NCI-H187 treated with DMSO at 0.1 percent for 48 hours (cell line): Measurements from ENCODE around the gene NARF.
"Not testable (repeated sequence)": the region's sequence is repeated elsewhere in the genome, so short reads cannot be mapped to it uniquely, and the experiment has no call there.

Experiments
- DNase-seq: peaks from one replicate; lab custom pipeline; 2025; lab: John Stamatoyannopoulos, UW

Gene NARF

GRCh38 chr17:82497483-82498405, 39.2 kb downstream of the NARF start:
- DNase-seq = no peak

- DNase-seq = no peak
Measured at GRCh38 chr17:82502207-82502606, 43.7 kb downstream of the NARF start.

DNA sequence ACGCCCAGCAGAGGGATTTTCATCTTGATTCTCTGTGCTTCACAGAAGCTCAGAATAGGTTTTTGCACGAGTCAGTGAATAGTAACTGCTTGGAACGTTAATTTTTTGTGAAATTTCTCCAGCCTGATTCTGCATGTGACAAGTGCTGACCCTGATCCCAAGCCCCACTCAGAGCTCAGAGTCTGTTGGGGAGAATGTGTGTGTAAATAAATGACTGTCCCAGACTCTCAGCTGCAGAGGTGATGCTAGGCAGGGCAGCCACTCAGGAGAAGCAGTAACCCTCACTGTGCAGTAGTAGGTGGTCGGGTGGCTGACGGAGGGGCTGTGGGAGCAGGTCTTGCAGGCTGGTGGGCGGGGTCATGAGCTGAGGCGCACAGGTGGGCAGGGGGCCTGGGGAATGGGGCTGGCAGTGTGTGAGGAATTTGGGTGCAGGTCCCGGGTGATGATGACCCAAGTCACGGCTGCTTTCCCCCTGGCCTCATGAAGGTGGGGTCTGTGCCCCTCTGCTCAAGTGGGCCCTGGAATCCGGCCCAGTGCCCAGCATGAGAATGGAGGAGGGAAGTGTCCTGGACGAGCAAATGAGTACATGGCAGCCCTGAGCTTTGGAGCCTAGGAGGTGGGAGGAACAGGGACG, 44.7 kb downstream of the NARF start:
- DNase-seq = no peak

DNA sequence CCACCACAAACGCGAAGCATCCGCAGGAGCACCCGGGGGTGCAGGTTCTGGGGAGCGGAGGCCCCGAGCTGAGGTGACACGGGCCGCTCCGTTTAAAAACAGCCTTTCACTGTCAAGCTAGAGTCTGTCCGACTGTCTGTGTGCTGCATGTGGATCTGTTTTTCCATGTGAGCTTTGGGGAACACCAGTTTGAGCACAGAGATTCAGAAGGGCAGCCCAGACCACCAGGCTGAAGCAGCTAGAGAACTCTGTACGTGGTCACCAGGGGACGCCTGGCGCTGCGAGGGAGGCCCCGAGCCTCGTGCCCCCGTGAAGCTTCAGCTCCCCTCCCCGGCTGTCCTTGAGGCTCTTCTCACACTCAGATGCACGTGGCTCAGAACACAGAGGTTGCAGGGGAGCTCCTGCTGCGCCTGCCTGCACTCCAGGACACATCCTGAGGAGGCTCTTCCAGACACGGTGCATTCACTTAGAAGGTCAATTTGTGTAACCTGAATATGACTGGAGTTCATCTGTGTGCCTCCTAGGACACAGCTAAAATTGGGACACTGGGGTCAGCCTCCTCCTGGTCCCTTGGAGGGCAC, 45.3 kb downstream of the NARF start:
- no peak for DNase-seq

GRCh38 chr17:82505296-82505695, 46.8 kb downstream of the NARF start:
- no peak for DNase-seq

GRCh38 chr17:82506402-82506801, 47.9 kb downstream of the NARF start:
- DNase-seq = not testable (repeated sequence)

DNA sequence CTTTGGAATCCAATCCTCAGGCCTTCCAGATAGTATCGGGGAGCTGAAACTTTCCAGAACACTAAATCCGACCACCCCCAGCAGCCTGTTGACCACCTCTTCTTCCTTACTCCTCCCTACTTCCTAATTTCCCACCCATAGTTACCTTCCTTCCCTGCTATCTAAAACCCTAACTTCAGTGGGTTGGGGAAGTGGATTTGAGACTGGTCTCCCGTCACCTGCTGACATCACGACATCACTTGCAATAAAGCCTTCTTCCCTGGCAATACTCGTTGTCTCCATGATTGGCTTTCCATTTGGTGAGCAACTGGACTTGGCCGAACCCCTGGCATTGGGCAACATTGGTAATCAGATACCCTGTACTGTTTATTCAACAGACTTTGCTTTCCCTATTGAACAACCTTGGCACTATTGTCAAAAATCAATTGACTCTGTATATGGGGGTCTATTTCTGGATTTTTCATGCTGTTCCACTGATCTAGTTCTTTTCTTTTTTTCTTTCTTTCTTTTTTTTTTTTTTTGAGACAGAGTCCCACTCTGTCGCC, 49.2 kb downstream of the NARF start:
- DNase-seq = no peak

DNA sequence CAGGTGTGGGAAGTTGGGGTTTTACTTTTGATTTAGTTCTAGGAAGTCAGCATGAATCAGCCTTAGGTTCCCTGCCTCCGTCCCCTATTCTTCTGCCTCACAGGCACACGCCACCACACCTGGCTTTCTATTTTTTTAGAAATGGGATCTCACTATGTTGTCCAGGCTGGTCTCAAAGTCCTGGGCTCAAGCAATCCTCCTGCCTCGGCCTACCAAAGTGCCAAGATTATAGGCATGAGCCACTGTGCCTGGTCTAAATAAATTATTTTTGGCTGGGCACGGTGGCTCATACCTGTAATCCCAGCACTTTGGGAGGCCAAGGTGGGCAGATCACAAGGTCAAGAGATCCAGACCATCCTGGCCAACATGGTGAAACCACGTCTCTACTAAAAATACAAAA, 53.1 kb downstream of the NARF start:
- not testable (repeated sequence) for DNase-seq

- not testable (repeated sequence) for DNase-seq
Measured at GRCh38 chr17:82513864-82514263, 55.3 kb downstream of the NARF start.

DNA sequence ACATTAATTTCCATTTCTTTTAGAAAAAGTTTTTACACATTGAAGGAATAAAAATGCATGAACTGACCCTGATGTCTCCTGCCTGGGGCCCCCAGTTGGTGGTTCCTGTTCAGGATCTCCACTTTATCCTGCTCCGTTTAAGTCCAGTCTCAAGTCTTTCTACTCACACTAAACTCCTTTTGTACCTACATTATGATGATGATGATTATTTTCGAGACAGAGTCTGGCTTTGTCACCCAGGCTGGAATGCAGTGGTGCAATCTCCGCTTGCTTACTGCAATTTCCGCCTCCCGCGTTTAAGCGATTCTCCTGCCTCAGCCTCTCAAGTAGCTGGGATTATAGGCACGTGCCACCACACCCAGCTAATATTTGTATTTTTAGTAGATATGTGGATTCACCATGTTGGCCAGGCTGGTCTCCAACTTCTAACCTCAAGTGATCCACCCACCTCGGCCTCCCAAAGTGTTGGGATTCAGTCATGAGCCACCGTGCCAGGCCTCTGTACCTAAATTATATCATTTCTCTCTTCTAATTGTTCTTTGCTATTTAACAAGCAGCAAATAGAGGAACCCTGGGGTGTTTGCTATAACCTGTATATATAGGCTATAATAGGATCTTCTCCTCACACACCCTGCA, 58.8 kb downstream of the NARF start:
- DNase-seq = no peak

GRCh38 chr17:82518826-82519810, 60.6 kb downstream of the NARF start, which contains the start of gene FOXK2:
Gene FOXK2 (plus strand): TSS chr17:82519732. CDS start chr17:82519889, 157 bp downstream.
- DNase-seq = no peak

DNA sequence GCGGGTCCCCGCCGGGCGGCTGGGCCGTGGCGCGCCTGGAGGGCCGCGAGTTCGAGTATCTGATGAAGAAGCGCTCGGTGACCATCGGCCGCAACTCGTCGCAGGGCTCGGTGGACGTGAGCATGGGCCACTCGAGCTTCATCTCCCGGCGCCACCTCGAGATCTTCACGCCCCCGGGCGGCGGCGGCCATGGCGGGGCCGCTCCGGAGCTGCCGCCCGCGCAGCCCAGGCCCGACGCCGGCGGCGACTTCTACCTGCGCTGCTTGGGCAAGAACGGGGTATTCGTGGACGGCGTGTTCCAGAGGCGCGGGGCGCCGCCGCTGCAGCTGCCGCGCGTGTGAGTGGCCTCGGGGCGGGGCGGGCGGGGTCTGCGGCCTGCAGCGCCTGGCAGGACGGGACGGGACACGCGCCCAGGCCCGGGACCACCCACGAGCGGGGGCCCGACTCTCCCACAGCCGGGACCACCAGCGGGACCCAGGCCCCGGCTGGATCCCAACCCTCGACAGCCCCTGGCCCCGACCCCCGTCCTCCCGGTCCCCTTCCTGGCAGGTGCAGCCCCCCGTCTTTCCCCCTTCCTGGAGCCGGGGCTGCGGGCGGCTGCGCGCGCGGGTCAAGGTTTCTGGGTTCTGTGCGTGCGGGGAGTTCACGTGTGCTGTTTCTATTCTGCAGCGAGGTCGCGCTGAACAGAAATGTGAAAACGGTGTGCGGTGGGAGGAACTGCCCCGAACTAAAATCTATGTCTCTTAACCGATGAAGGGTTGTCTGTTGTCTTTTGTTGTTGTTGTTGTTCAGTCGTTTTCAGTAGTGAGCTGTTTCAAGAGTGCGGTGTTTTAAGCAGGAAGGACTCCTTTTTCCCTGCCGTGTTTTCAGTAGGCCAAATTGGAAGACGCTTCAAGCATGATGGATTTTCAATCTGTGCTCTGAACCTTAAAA, 61.7 kb downstream of the NARF start:
- DNase-seq = no peak

DNA sequence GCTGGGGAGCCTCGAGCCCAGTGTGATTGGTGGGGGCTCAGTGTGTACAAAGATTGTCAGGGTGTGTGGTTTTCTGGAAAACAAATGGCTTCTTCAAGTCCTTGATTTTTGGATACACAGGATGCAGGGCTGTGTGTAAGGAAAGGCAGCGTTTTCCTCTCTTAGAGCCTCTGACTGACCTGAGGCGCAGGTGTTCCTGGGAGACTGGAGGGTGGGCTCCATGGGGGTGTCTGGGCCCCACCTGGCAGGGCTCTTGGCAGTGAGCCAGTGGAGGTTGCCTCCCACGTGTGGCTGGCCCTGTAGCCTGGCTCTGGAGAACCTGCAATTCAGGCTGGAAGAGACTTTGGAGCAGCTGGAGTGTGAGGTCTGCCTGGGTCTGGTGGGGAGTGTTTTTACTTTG, 66.0 kb downstream of the NARF start:
- DNase-seq = no peak

DNA sequence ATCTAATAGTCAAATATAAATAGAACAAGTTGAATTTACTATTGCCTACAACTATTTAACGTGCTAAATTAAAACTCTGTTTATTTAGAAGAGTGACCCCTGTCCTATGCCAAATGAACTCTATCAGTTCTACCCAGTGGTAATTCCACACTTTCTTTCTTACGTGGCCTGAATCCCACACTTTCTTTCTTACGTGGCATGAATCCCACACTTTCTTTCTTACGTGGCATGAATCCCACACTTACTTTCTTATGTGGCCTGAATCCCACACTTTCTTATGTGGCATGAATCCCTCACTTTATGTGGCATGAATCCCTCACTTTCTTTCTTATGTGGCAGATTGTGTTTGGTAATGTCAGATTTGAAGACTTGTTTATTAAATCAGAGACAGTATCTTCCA, 67.2 kb downstream of the NARF start:
- no peak for DNase-seq

DNA sequence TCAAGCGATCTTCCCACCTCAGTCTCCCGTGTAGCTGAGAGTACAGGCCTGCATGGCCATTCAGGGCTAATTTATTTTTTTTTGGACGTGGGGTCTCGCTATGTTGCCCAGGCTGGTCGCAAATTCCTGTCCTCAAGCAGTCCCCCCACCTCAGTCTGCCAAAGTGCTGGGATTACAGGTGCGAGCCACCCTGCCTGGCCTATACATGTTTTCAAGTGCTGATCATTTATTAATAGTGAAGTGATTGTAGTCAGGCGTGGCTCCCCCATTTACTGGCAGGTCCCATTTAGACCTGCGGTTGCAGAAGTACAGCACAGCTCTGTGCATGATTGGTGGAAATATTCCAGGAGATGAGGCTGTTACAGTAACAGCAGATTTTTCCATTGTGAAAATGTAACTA, 69.4 kb downstream of the NARF start:
- no peak for DNase-seq

GRCh38 chr17:82528484-82529265, 70.1 kb downstream of the NARF start:
- DNase-seq = no peak

DNA sequence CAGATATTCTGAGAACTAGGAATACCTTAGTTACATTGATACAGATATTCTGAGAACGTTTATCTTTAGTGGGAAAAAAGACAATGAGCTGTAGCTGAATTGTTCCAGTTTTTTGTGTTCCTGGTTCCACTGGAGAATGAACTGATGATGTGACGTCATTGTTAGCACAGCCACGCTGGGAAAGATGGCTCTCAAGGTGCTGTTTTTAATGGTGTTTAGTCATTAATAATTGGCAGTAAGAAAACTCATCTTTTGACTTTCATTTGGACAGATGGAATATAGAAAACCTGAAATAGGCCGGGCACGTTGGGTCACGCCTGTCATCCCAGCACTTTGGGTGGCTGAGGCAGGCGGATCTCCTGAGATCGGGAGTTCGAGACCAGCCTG, 71.4 kb downstream of the NARF start:
- no peak for DNase-seq

- no peak for DNase-seq
Measured at GRCh38 chr17:82531431-82531881, 72.9 kb downstream of the NARF start.

- DNase-seq = no peak
Measured at GRCh38 chr17:82534401-82534812, 75.9 kb downstream of the NARF start.
